ENCODE measurements around the gene CCL19. TPM values are rescaled to one million over a fixed set of nuclear protein-coding genes. Genes with fewer than 3 reads are reported as not detected.

Gene CCL19
- total RNA-seq, 1 donor, result not detected

DNA sequence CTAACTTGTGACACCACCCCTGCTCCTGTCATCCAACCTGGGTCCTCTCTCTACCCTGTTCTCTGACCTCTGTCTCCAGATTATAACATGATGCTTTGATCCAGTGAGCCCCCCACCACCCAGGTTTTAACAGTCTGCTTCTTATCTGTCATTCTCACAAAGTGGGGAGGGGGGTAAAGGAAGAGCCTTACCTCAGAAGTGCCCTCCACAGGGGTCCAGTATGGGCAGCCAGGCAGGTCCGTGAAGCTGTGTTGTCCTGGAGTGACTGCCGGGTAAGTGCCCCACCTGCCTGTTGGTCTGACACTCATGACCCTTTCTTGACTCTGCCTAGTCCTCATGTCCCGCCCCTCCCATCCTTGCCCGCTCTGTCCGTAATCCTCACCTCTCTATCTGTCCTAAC, 35.7 kb downstream of the CCL19 start:
- Histone ChIP-seq H3K4me1 (ENCODE audit: insufficient read depth, low read length) (peaks cover 40% of the 10 kb centered on the region), H3K9me3 (ENCODE audit: low read depth, low read length) (no peaks in the 10 kb centered on the region), H2AFZ (ENCODE audit: low read length) (no peak overlapping the region), H3K27me3 (ENCODE audit: insufficient read depth, low read length) (no peaks in the 10 kb centered on the region), H3K27ac (ENCODE audit: low read depth, low read length) (no peak overlapping the region), H3K79me2 (ENCODE audit: insufficient read depth, low read length) (no peaks in the 10 kb centered on the region), H4K20me1 (ENCODE audit: insufficient read depth, low read length) (no peaks in the 10 kb centered on the region), H3K4me2 (ENCODE audit: insufficient read depth, low read length) (no peak overlapping the region), H3K36me3 (ENCODE audit: insufficient read depth, low read length) (no peaks in the 10 kb centered on the region), H3K4me3 (ENCODE audit: insufficient read depth, low read length) (no peak overlapping the region)
- TF ChIP-seq, protein P1, sequence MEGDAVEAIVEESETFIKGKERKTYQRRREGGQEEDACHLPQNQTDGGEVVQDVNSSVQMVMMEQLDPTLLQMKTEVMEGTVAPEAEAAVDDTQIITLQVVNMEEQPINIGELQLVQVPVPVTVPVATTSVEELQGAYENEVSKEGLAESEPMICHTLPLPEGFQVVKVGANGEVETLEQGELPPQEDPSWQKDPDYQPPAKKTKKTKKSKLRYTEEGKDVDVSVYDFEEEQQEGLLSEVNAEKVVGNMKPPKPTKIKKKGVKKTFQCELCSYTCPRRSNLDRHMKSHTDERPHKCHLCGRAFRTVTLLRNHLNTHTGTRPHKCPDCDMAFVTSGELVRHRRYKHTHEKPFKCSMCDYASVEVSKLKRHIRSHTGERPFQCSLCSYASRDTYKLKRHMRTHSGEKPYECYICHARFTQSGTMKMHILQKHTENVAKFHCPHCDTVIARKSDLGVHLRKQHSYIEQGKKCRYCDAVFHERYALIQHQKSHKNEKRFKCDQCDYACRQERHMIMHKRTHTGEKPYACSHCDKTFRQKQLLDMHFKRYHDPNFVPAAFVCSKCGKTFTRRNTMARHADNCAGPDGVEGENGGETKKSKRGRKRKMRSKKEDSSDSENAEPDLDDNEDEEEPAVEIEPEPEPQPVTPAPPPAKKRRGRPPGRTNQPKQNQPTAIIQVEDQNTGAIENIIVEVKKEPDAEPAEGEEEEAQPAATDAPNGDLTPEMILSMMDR (IDR thresholded peaks at IDR 0.05; ENCODE audit: extremely low read depth, low read depth, low read length), result no peak
- no peak for DNase-seq (ENCODE audit: insufficient read length, low spot score, missing footprints)

GRCh38 chr9:34654323-34655051, 36.6 kb downstream of the CCL19 start:
- Histone ChIP-seq H3K4me2 (ENCODE audit: insufficient read depth, low read length) (no peak overlapping the region), H3K36me3 (ENCODE audit: insufficient read depth, low read length) (peaks cover 4% of the 10 kb centered on the region)
- peak; percentile 90 for DNase-seq (ENCODE audit: insufficient read length, low spot score, missing footprints)

GRCh38 chr9:34653151-34654072, 37.7 kb downstream of the CCL19 start:
- peak overlapping the region; percentile 98 for H3K4me2 ChIP-seq (ENCODE audit: insufficient read depth, low read length)
- peaks cover 1% of the 10 kb centered on the region for H4K20me1 ChIP-seq (ENCODE audit: insufficient read depth, low read length)
- no peaks in the 10 kb centered on the region for H3K9me3 ChIP-seq (ENCODE audit: low read depth, low read length)
- H3K27ac ChIP-seq (ENCODE audit: low read depth, low read length), result peak overlapping the region; percentile 64
- TF ChIP-seq, protein P1 (IDR thresholded peaks at IDR 0.05; ENCODE audit: extremely low read depth, low read depth, low read length), result no peak
- peaks cover 40% of the 10 kb centered on the region for H3K4me1 ChIP-seq (ENCODE audit: insufficient read depth, low read length)
- H3K79me2 ChIP-seq (ENCODE audit: insufficient read depth, low read length), result peaks cover 4% of the 10 kb centered on the region
- H3K4me3 ChIP-seq (ENCODE audit: insufficient read depth, low read length), result peak overlapping the region; percentile 69
- H3K36me3 ChIP-seq (ENCODE audit: insufficient read depth, low read length), result peaks cover 15% of the 10 kb centered on the region
- H3K27me3 ChIP-seq (ENCODE audit: insufficient read depth, low read length), result no peaks in the 10 kb centered on the region
- peak overlapping the region; percentile 11 for H2AFZ ChIP-seq (ENCODE audit: low read length)
- peak; percentile 90 for DNase-seq (ENCODE audit: insufficient read length, low spot score, missing footprints)

More at GRCh38 chr9:34654323-34655051, 36.6 kb downstream of the CCL19 start:
- no peaks in the 10 kb centered on the region for H3K9me3 ChIP-seq (ENCODE audit: low read depth, low read length)
- TF ChIP-seq, protein P1 (IDR thresholded peaks at IDR 0.05; ENCODE audit: extremely low read depth, low read depth, low read length), result no peak
- no peaks in the 10 kb centered on the region for H4K20me1 ChIP-seq (ENCODE audit: insufficient read depth, low read length)
- H2AFZ ChIP-seq (ENCODE audit: low read length), result no peak overlapping the region
- no peak overlapping the region for H3K4me3 ChIP-seq (ENCODE audit: insufficient read depth, low read length)
- H3K4me1 ChIP-seq (ENCODE audit: insufficient read depth, low read length), result peaks cover 40% of the 10 kb centered on the region
- no peak overlapping the region for H3K27ac ChIP-seq (ENCODE audit: low read depth, low read length)
- no peaks in the 10 kb centered on the region for H3K79me2 ChIP-seq (ENCODE audit: insufficient read depth, low read length)
- H3K27me3 ChIP-seq (ENCODE audit: insufficient read depth, low read length), result no peaks in the 10 kb centered on the region

DNA sequence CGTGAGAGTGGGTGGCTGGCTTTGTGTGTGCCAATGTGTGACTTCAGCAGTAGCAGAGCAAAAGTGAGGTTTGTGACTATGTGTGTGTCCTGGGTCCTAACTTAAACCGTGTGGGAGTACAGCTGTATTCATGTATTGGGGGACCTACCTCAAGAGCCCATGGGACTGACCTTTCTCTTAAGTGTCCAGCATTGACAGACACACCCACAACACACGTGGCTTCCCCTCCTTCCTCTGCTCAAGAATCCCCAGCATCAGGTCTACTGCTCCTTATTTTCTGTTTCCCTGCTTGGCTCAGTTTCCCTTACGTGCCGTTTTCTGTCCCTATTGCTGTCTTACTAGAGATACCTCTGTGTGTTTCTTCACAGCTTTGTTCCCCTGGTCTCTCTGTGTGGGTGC, 38.5 kb downstream of the CCL19 start:
- Histone ChIP-seq H3K27ac (ENCODE audit: low read depth, low read length) (peak overlapping the region; percentile 64), H3K36me3 (ENCODE audit: insufficient read depth, low read length) (peaks cover 21% of the 10 kb centered on the region), H3K4me2 (ENCODE audit: insufficient read depth, low read length) (peak overlapping the region; percentile 98), H3K79me2 (ENCODE audit: insufficient read depth, low read length) (peaks cover 12% of the 10 kb centered on the region), H3K9me3 (ENCODE audit: low read depth, low read length) (no peaks in the 10 kb centered on the region), H3K4me3 (ENCODE audit: insufficient read depth, low read length) (peak overlapping the region; percentile 69), H3K27me3 (ENCODE audit: insufficient read depth, low read length) (no peaks in the 10 kb centered on the region), H3K4me1 (ENCODE audit: insufficient read depth, low read length) (peaks cover 44% of the 10 kb centered on the region), H4K20me1 (ENCODE audit: insufficient read depth, low read length) (peaks cover 8% of the 10 kb centered on the region), H2AFZ (ENCODE audit: low read length) (peak overlapping the region; percentile 57)
- TF ChIP-seq, protein P1 (IDR thresholded peaks at IDR 0.05; ENCODE audit: extremely low read depth, low read depth, low read length), result no peak
- no peak for DNase-seq (ENCODE audit: insufficient read length, low spot score, missing footprints)
